Lower lobe of right lung (tissue), 2 donors: ENCODE results near the gene HOMER2. TPM values are rescaled to one million over a fixed set of nuclear protein-coding genes. Genes with fewer than 3 reads are reported as not detected.

ENCODE experiments used
- ATAC-seq, 2 donors: fragments of 200-7000 bp; cut with Tn5 transposase; one replicate each; pipeline ENCODE4 v1.9.1; 2020 to 2022; ENCODE audit warnings: mild to moderate bottlenecking in 2 of 2, moderate library complexity in 2 of 2
- DNase-seq: peaks from one replicate; pipeline ENCODE4 v3.0.0-alpha.2; 2020
- H3K27ac ChIP-seq: fragments of 200-600 bp; one replicate; pipeline ENCODE4 v1.8.0; 2022
- H3K27me3 ChIP-seq: fragments of 200-600 bp; one replicate; pipeline ENCODE4 v1.8.0; 2022; ENCODE audit warnings: low read depth
- H3K36me3 ChIP-seq: fragments of 200-600 bp; one replicate; pipeline ENCODE4 v1.8.0; 2022; ENCODE audit warnings: mild to moderate bottlenecking
- H3K4me1 ChIP-seq: fragments of 200-600 bp; one replicate; pipeline ENCODE4 v1.8.0; 2022
- H3K4me3 ChIP-seq: fragments of 200-600 bp; one replicate; pipeline ENCODE4 v1.8.0; 2022; ENCODE audit warnings: mild to moderate bottlenecking
- H3K9me3 ChIP-seq: fragments of 200-600 bp; one replicate; pipeline ENCODE4 v1.8.0; 2022
- CTCF ChIP-seq: fragments of 200-600 bp; IDR thresholded peaks from one replicate; pipeline ENCODE4 v1.8.0; 2022; ENCODE audit warnings: antibody characterized with exemption, mild to moderate bottlenecking
- intact Hi-C: fragments of 100-400 bp; cut with DNase I; formaldehyde crosslinking; loops from one replicate; pipeline ENCODE4 v1.11.0; 2022
- total RNA-seq: library from RNA; stranded (reverse); fragmentation: NEBNext Ultra II Directional; extraction: Animal tissue kit (Norgen Biotek cat#: 25700); gene quantifications from one replicate; pipeline ENCODE4 v1.2.1, GENCODE V29; 2021
- donor health status: DM: no; HTN: yes; CAD: no; lungs with severe emphysema.

Gene HOMER2
- total RNA-seq, 1 donor from 2014 or later, result 16.2 TPM

- Histone ChIP-seq H3K27ac (no peak overlapping the region), H3K27me3 (no peaks in the 10 kb centered on the region)
- no peak for DNase-seq
Observed at GRCh38 chr15:82958638-82959037, 6.1 kb upstream of the HOMER2 start.

GRCh38 chr15:82951472-82952157 is 905 bp downstream of the HOMER2 start:
- no peaks in the 10 kb centered on the region for H3K9me3 ChIP-seq
- no peak for TF ChIP-seq CTCF
- intact Hi-C loops, result no loop called here
- H3K4me1 ChIP-seq, result no peaks in the 10 kb centered on the region
- DNase-seq, result no peak
- H3K27me3 ChIP-seq, result peaks cover 11% of the 10 kb centered on the region
- ATAC-seq, result peak; percentile 23 to 51
- peak overlapping the region; percentile 46 for H3K27ac ChIP-seq
- no peaks in the 10 kb centered on the region for H3K36me3 ChIP-seq
- H3K4me3 ChIP-seq, result peak overlapping the region; percentile 59

More at GRCh38 chr15:82958638-82959037, 6.1 kb upstream of the HOMER2 start:
- Histone ChIP-seq H3K36me3 (no peaks in the 10 kb centered on the region), H3K4me1 (no peaks in the 10 kb centered on the region), H3K9me3 (no peaks in the 10 kb centered on the region), H3K4me3 (no peak overlapping the region)
- intact Hi-C loops, result no loop called here
- no peak for ATAC-seq
- no peak for TF ChIP-seq CTCF

GRCh38 chr15:82950746-82951370 is 1.7 kb downstream of the HOMER2 start:
- H3K9me3 ChIP-seq, result no peaks in the 10 kb centered on the region
- ATAC-seq (no peak), DNase-seq (no peak)
- TF ChIP-seq CTCF, result no peak
- peaks cover 11% of the 10 kb centered on the region for H3K27me3 ChIP-seq
- H3K36me3 ChIP-seq, result no peaks in the 10 kb centered on the region
- H3K4me1 ChIP-seq, result no peaks in the 10 kb centered on the region
- intact Hi-C loops, result no loop called here
- no peak overlapping the region for H3K27ac ChIP-seq
- H3K4me3 ChIP-seq, result peak overlapping the region; percentile 59

GRCh38 chr15:82950295-82950694 is 2.2 kb downstream of the HOMER2 start:
- Histone ChIP-seq H3K4me3 (no peak overlapping the region), H3K36me3 (no peaks in the 10 kb centered on the region), H3K27me3 (peaks cover 11% of the 10 kb centered on the region), H3K9me3 (no peaks in the 10 kb centered on the region), H3K4me1 (no peaks in the 10 kb centered on the region), H3K27ac (no peak overlapping the region)
- no peak for DNase-seq
- ATAC-seq, result no peak
- intact Hi-C loops, result no loop called here
- TF ChIP-seq CTCF, result no peak

GRCh38 chr15:82946155-82946701 is 6.3 kb downstream of the HOMER2 start:
- H3K4me1 ChIP-seq, result peaks cover 7% of the 10 kb centered on the region
- TF ChIP-seq CTCF, result no peak
- no peak for DNase-seq
- H3K27ac ChIP-seq, result no peak overlapping the region
- no peak for ATAC-seq
- H3K27me3 ChIP-seq, result peaks cover 1% of the 10 kb centered on the region
- H3K9me3 ChIP-seq, result no peaks in the 10 kb centered on the region
- intact Hi-C loops, result no loop called here
- no peaks in the 10 kb centered on the region for H3K36me3 ChIP-seq
- H3K4me3 ChIP-seq, result no peak overlapping the region
